ENCODE results near the gene HACL1. TPM values are rescaled to one million over a fixed set of nuclear protein-coding genes. Genes with fewer than 3 reads are reported as not detected.

HACL1 gene
- total and polyA plus RNA-seq, 2 donors (not counting 3 experiments of a cell fraction or from before 2014, with no cell fraction given): 16.5 to 27.4 TPM

- no peak overlapping the region for H3K4me3 ChIP-seq (replicated peaks in 1 of 3; ENCODE audit: insufficient read depth in 1 of 3, low read depth in 1 of 3, low read length in 3 of 3)
- ChIA-PET POLR2A (no interaction called here), CTCF (interaction anchor here (0.9 kb wide), 1 partner anchor 73 kb away, joined by 3 read pairs; no protein-coding TSS in a partner anchor)
- no TSS peak for BruUV-seq (replicated peaks)
- H3K9me3 ChIP-seq (replicated peaks; ENCODE audit: control insufficient read depth, insufficient read depth, low read length): no peaks in the 10 kb centered on the region
- no peaks in the 10 kb centered on the region for H3K36me3 ChIP-seq (ENCODE audit: control insufficient read depth in 2 of 2, extremely low read depth in 1 of 2, insufficient read depth in 2 of 2, low read length in 2 of 2)
- intact Hi-C loops (cut with micrococcal nuclease) (no loop called here), dilution Hi-C loops (cut with MboI; ENCODE audit: extremely low pct_ligation_motif_present, low sequenced_read_pairs) (no loop called here)
- no peak overlapping the region for H3K4me2 ChIP-seq (ENCODE audit: insufficient read depth, low read length)
- H3K27me3 ChIP-seq (ENCODE audit: control insufficient read depth in 2 of 2, insufficient read depth in 2 of 2, low read length in 2 of 2): no peaks in the 10 kb centered on the region
- no peaks in the 10 kb centered on the region for H4K20me1 ChIP-seq (replicated peaks; ENCODE audit: control insufficient read depth, extremely low read depth, insufficient read depth, low read length)
- no peak overlapping the region for H3K9ac ChIP-seq (replicated peaks; ENCODE audit: extremely low read depth, insufficient read depth, low read length)
- no peaks in the 10 kb centered on the region for H3K79me2 ChIP-seq (ENCODE audit: control insufficient read depth, insufficient read depth, low read length)
- H3K9me1 ChIP-seq (replicated peaks; ENCODE audit: control insufficient read depth, extremely low read depth, insufficient read depth, low read length): no peaks in the 10 kb centered on the region
- H2AFZ ChIP-seq (ENCODE audit: low read depth, low read length): no peak overlapping the region
- DNase-seq (ENCODE audit: low read depth, low spot score): no peak
- H3K27ac ChIP-seq (ENCODE audit: insufficient read depth, low read depth, low read length): no peak overlapping the region
- peaks cover 30% of the 10 kb centered on the region for H3K4me1 ChIP-seq (ENCODE audit: control insufficient read depth, extremely low read depth, insufficient read depth, low read length)
- TF ChIP-seq GATA2 (IDR thresholded peaks at IDR 0.05; ENCODE audit: insufficient read depth, insufficient read length, low read depth, low read length): no peak
- TF ChIP-seq MYC (IDR thresholded peaks at IDR 0.05; ENCODE audit: low read depth, low read length): no peak
- no peak for TF ChIP-seq POLR2A (IDR thresholded peaks at IDR 0.05; ENCODE audit: low read depth, low read length)
- no peak for TF ChIP-seq JUN (IDR thresholded peaks at IDR 0.05; ENCODE audit: borderline replicate concordance, insufficient read depth, insufficient read length, low read depth)
- TF ChIP-seq MAX (IDR thresholded peaks at IDR 0.05; ENCODE audit: insufficient read depth, insufficient read length): no peak
- no peak for TF ChIP-seq CTCF (IDR thresholded peaks at IDR 0.05; ENCODE audit: extremely low read depth in 1 of 2, insufficient read depth in 1 of 2, low read depth in 1 of 2, low read length in 2 of 2)
- no peak for TF ChIP-seq FOS (IDR thresholded peaks at IDR 0.05; ENCODE audit: borderline replicate concordance, insufficient read depth, low read length)
- no peak for TF ChIP-seq EZH2 (IDR thresholded peaks at IDR 0.05; ENCODE audit: borderline replicate concordance, low read depth, low read length, severe bottlenecking)
- TF ChIP-seq POLR2AphosphoS5 (IDR thresholded peaks at IDR 0.05; ENCODE audit: insufficient read depth, low read depth, low read length): no peak
- no peak for FAIRE-seq
These were observed 9.6 kb upstream of the HACL1 start for GRCh38 chr3:15611018-15611417.
